ENCODE measurements around the gene MARK3.

DNA sequence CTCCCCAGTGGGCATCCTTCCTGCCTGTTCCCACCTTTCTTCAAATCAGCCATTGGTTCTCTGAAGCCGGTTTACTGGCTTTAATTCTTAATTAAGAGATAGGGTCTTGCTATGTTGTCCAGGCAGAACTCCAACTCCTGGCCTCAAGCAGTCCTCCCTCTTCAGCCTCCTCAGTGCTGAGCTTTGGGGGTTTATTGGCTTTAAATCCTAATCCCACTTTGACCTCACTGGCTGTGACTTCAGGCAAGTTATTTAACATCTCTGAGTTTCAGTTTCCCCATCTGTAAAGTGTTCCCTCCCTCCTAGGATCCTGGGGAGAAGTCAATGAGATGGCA is 141.7 kb downstream of the MARK3 start:
- TF ChIP-seq, protein P1, sequence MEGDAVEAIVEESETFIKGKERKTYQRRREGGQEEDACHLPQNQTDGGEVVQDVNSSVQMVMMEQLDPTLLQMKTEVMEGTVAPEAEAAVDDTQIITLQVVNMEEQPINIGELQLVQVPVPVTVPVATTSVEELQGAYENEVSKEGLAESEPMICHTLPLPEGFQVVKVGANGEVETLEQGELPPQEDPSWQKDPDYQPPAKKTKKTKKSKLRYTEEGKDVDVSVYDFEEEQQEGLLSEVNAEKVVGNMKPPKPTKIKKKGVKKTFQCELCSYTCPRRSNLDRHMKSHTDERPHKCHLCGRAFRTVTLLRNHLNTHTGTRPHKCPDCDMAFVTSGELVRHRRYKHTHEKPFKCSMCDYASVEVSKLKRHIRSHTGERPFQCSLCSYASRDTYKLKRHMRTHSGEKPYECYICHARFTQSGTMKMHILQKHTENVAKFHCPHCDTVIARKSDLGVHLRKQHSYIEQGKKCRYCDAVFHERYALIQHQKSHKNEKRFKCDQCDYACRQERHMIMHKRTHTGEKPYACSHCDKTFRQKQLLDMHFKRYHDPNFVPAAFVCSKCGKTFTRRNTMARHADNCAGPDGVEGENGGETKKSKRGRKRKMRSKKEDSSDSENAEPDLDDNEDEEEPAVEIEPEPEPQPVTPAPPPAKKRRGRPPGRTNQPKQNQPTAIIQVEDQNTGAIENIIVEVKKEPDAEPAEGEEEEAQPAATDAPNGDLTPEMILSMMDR (IDR thresholded peaks at IDR 0.05; ENCODE audit: insufficient read depth, low read depth, low read length) = no peak
- TF ChIP-seq EZH2 (IDR thresholded peaks at IDR 0.05; ENCODE audit: insufficient read depth, low read length) = no peak
